Activated CD8-positive, alpha-beta memory T cell treated with anti-CD3 and anti-CD28 coated beads, Interleukin-2, amount 50 U/mL, for 24 hours (primary cell): Measurements from ENCODE around the gene ABCD3.

Experiments
- DNase-seq: peaks from one replicate; pipeline ENCODE4 v3.0.0-alpha.2; 2020; ENCODE audit errors: extremely low read depth

ABCD3 gene

GRCh38 chr1:94462606-94463005, 44.4 kb downstream of the ABCD3 start:
- no peak for DNase-seq

DNA sequence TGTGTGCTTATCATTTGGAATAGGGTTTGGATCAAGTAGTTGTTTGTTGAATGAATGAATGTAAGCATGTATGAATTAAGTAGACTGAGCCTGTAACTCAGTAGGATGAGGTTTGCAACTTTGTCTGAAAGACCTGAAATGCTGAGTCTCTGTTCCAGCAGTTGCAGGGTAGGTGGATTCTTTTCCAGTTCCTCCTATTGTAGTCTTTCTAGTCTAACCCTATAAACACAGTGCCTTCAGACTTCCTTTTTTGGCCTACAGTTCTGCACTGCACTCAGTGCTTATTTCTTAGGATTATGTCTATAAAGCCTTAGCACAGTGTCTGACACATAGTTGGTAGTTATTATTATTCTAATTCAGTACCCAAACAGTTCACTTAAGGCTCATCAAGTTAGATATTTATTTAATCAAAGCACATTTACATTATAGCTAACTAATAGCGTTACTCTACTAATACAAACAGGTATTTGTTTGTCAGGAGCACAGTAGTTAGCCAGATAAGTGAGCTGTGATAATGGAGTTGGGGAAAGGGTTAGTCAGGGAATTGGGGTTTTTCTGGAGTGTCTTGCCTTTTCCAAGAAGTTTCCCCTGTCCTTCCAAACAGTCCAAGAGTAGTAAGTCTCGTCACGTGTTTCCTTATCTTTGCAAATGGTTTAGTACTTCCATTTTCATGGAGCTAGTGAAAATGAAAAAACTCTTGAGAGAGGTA, 45.0 kb downstream of the ABCD3 start:
- no peak for DNase-seq

- no peak for DNase-seq
These were observed 45.7 kb downstream of the ABCD3 start for GRCh38 chr1:94463765-94464330.

- DNase-seq: no peak
These were observed 50.5 kb downstream of the ABCD3 start for GRCh38 chr1:94468708-94469107.

DNA sequence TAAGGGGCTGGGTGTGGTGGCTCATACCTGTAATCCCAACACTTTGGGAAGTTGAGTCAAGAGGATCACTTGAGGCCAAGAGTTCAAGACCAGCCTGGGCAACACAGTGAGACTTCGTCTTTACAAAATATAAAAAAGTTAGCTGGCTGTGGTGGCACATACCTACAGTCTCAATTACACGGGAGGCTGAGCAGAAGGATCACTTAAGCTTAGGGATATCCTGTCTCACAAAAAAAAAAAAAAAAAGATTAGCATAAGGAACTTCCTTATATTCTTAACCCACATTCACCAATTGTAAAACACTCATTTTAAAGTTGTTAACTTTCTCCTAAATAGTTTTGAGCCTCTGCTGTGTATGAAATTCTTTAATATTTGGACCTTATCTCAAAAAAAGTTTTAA, 53.1 kb downstream of the ABCD3 start:
- no peak for DNase-seq

DNA sequence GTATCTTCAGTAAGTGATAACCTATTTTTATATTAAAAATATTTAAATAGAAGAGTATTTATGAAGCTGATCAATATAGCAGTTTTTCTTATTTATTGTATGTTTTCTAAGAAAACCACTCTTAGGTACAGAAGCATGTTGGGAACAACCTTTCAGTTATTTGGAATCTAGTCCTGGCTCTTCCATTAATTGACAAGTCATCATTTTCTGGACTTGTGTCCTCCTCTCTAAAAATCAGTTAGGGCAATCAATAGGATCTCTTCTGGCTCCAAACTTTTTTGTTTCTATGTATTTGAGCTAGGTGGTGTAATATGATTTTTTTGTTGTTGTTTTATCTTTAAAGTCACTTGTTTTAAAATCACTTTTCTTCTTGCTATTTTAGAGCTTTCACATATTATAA, 57.0 kb downstream of the ABCD3 start:
- no peak for DNase-seq

GRCh38 chr1:94479682-94480081, 61.5 kb downstream of the ABCD3 start:
- no peak for DNase-seq

DNA sequence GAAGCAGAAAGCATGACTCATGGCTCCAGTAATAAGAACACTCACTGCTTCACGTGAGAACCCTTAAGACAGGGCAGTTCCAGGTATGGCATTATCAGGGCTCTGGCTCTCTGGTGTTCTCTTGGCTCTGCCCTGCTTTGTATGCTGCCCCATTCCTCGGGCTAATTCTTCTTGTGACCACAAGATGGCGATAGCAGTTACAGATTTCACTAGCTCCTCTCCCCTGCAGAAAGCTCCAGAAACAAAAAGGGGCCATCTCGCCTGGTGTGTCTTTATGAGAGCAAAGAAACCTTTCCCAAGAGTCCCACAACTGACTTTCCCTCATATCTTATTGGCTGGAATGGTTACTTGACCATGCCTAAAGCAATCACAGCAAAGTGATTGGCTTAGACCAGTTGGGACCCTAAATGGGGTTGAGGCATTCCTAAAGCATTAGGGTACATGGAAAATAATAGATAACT, 63.3 kb downstream of the ABCD3 start:
- DNase-seq: no peak

- DNase-seq: no peak
These were observed 68.8 kb downstream of the ABCD3 start for GRCh38 chr1:94486990-94487389.

DNA sequence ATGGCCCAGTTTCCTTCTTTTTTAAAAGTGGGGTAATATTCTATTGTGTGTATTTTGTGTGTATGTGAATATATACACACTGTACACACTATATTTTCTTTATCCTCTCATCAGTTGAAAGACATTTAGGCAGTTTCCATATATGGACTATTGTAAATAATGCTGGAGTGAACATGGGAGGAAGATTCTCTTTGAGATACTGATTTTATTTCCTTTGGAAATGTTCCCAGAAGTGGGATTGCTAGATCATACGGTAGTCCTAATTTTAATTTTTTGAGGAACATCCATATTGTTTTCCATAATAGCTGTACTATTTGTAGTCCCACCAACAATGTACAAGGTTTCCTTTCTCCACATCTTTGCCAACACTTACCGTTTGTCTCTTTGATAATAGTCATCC, 72.4 kb downstream of the ABCD3 start:
- no peak for DNase-seq

DNA sequence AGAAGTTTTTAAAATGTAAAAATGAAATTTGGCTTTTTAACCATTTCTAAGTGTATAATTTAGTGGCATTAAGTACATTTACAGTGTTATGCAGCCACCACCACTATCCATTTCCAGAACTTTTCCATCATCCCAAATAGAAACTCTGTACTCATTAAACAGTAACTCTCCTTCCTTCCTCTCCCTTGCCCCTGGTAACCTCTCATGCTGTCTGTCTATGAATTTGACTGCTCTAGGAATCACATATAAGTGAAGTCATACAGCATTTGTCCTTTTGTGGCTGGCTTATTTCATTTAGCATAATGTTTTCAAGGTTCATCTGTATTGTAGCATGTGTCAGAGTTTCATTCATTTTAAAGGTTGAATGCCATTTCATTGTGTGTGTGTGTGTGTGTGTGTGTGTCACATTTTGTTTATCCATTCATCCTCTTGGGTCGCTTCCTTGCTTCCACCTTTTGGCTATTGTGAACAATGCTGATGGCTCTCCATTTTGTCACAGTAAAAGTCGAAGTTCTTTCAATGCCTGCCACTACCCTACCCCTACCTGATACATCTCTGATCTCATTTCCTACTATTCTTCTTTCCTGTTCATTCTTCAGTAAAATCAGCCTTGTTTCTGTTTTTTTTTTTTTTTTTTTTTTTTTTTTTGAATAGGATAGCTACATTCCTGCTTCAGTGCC, 78.0 kb downstream of the ABCD3 start:
- DNase-seq: no peak

DNA sequence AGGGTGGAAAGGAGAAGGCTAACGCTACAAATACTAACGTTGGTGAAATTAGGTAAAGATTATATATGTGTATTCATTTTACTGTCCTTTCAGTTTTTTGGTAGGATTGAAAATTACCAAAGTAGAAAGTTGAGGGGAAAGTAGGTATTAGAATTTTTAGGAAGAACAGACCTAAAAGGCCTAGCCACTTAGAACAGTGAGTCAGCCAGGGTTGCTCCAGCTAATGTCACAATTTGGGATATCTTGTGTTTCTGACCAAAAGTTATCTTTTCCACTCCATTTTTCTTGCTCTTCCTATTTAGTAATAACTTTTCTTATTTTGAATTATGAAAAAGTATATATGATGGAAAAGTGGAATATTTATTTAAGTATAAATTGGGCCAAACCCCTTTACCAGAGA, 83.2 kb downstream of the ABCD3 start:
- DNase-seq: no peak

- no peak for DNase-seq
These were observed 83.7 kb downstream of the ABCD3 start for GRCh38 chr1:94501935-94502334.

DNA sequence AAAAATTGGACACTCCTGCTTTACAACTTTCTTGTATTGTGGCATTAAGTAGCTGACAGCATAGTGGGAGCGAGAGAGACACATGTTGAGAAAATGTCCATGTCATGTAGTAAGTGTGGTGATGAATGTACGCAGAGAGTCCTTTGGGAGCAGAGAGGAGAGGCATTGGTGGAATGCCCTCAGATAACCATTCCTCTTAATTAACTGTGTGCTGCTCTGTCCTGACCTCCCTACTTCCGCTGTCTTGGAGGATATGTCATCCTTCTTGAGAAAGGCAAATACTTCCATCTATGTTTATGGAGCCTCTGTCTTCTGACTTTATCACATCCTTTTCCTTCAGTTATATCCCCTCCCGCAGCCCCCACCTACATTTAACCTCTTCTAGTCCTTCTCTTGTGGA, 85.0 kb downstream of the ABCD3 start:
- no peak for DNase-seq

GRCh38 chr1:94504601-94505000, 86.4 kb downstream of the ABCD3 start:
- no peak for DNase-seq

GRCh38 chr1:94512816-94513215, 94.6 kb downstream of the ABCD3 start:
- DNase-seq: no peak

GRCh38 chr1:94514095-94514727, 96.0 kb downstream of the ABCD3 start:
- no peak for DNase-seq

GRCh38 chr1:94515296-94515947, 97.2 kb downstream of the ABCD3 start:
- no peak for DNase-seq

GRCh38 chr1:94519351-94519750, 101.2 kb downstream of the ABCD3 start:
- no peak for DNase-seq

- no peak for DNase-seq
These were observed 104.1 kb downstream of the ABCD3 start for GRCh38 chr1:94522304-94522703.

- no peak for DNase-seq
These were observed 106.3 kb downstream of the ABCD3 start for GRCh38 chr1:94524531-94524930.
